Measurements from ENCODE around the gene REEP5. TPM values are rescaled to one million over a fixed set of nuclear protein-coding genes. Genes with fewer than 3 reads are reported as not detected.

REEP5 gene
- total and polyA plus RNA-seq, 9 of the 15 experiments (the other 6 are each of a cell fraction or from before 2014, with no cell fraction given): 14.7 to 102 (median 36.0) TPM

- TF ChIP-seq BCLAF1 (IDR thresholded peaks at IDR 0.05; ENCODE audit: borderline replicate concordance in 1 of 2, control insufficient read depth in 1 of 2, low read depth in 2 of 2, low read length in 1 of 2) (no peak), ZNF778 (CRISPR knock-in tag; IDR thresholded peaks at IDR 0.05) (no peak), DPF2 (IDR thresholded peaks at IDR 0.05) (peak; percentile 69), ZNF518B (CRISPR knock-in tag; IDR thresholded peaks at IDR 0.05) (no peak), CBFA2T3 (IDR thresholded peaks at IDR 0.05) (peak; percentile 57; the same call in 1 of the 2 replicates), JUNB (CRISPR knock-in tag; conservative IDR thresholded peaks at IDR 0.05) (no peak), FOS (IDR thresholded peaks at IDR 0.05; ENCODE audit: extremely low read depth, insufficient read length) (no peak), CBX2 (IDR thresholded peaks at IDR 0.05; ENCODE audit: insufficient read depth, low read length, poor library complexity, severe bottlenecking) (no peak), MYC (IDR thresholded peaks at IDR 0.05; ENCODE audit: low read depth, low read length) (no peak), MYC (CRISPR knock-in tag; IDR thresholded peaks at IDR 0.05; ENCODE audit: borderline replicate concordance, low read depth) (no peak), ZKSCAN3 (CRISPR knock-in tag; IDR thresholded peaks at IDR 0.05) (no peak), ZNF174 (CRISPR knock-in tag; IDR thresholded peaks at IDR 0.05) (no peak), HNRNPUL1 (IDR thresholded peaks at IDR 0.05; ENCODE audit: low read length) (no peak), ATF6 (CRISPR knock-in tag; IDR thresholded peaks at IDR 0.05) (no peak), TFAP4 (CRISPR knock-in tag; IDR thresholded peaks at IDR 0.05; ENCODE audit: borderline replicate concordance) (no peak), ATF3 (IDR thresholded peaks at IDR 0.05) (peak; percentile 61; the same call in 1 of the 2 replicates), ATF3 (CRISPR knock-in tag; conservative IDR thresholded peaks at IDR 0.05) (no peak), NFE2 (IDR thresholded peaks at IDR 0.05; ENCODE audit: low read depth) (peak; percentile 35; the same call in 1 of the 2 replicates), ZNF253 (CRISPR knock-in tag; conservative IDR thresholded peaks at IDR 0.05) (no peak)
Measured at GRCh38 chr5:112914584-112914983, 7.4 kb downstream of the REEP5 start (continued).
